H9 (cell line): ENCODE data around the gene TMEM41B. TPM values are rescaled to one million over a fixed set of nuclear protein-coding genes. Genes with fewer than 3 reads are reported as not detected.

Experiments used
- DNase-seq: peaks from one replicate; pipeline ENCODE4 v3.0.0-alpha.2; 2017
- H2AFZ ChIP-seq: one replicate; pipeline ENCODE4 v1.6.1; 2013; ENCODE audit warnings: mild to moderate bottlenecking, low read length, control low read depth, moderate library complexity
- H2AK5ac ChIP-seq: 2 replicates; pipeline ENCODE4 v1.6.1; 2013; ENCODE audit warnings: low read length, control low read depth, mixed read lengths; ENCODE audit not compliant: insufficient read length
- H2BK120ac ChIP-seq: one replicate; pipeline ENCODE4 v1.6.1; 2013; ENCODE audit warnings: low read depth, mild to moderate bottlenecking, low read length, control low read depth, inconsistent platforms; ENCODE audit not compliant: poor library complexity, severe bottlenecking
- H2BK12ac ChIP-seq: 2 replicates; pipeline ENCODE4 v1.6.1; 2013; ENCODE audit warnings: low read length, control low read depth, mixed read lengths, low read depth; ENCODE audit not compliant: insufficient read length
- H2BK15ac ChIP-seq: 2 replicates; pipeline ENCODE4 v1.6.1; 2013; ENCODE audit warnings: low read depth, low read length, control low read depth
- H2BK20ac ChIP-seq: one replicate; pipeline ENCODE4 v1.6.1; 2013; ENCODE audit warnings: low read depth, mild to moderate bottlenecking, low read length, control low read depth, inconsistent platforms; ENCODE audit not compliant: poor library complexity, severe bottlenecking
- H2BK5ac ChIP-seq: 2 replicates; pipeline ENCODE4 v1.6.1; 2013; ENCODE audit warnings: low read length, control low read depth, mixed read lengths; ENCODE audit not compliant: insufficient read length
- H3K14ac ChIP-seq: 2 replicates; pipeline ENCODE4 v1.6.1; 2013; ENCODE audit warnings: low read length, control low read depth; ENCODE audit not compliant: insufficient read depth
- H3K18ac ChIP-seq: 2 replicates; pipeline ENCODE4 v1.6.1; 2013; ENCODE audit warnings: low read depth, mild to moderate bottlenecking, mixed read lengths, low read length, control low read depth; ENCODE audit not compliant: insufficient read length
- H3K23ac ChIP-seq: 2 replicates; pipeline ENCODE4 v1.6.1; 2013; ENCODE audit warnings: low read length, control low read depth, mixed read lengths, low read depth; ENCODE audit not compliant: insufficient read length
- H3K23me2 ChIP-seq: 2 replicates; pipeline ENCODE4 v1.6.1; 2013; ENCODE audit warnings: low read depth, mild to moderate bottlenecking, mixed read lengths, low read length, control low read depth; ENCODE audit not compliant: insufficient read length, poor library complexity, severe bottlenecking
- H3K27ac ChIP-seq: 2 replicates; pipeline ENCODE4 v1.5.1; 2013; ENCODE audit warnings: low read length, control low read depth, mixed read lengths, low read depth; ENCODE audit not compliant: insufficient read length
- H3K27me3 ChIP-seq: 2 replicates; pipeline ENCODE4 v1.6.1; 2013; ENCODE audit warnings: low read length, control low read depth, inconsistent platforms; ENCODE audit not compliant: insufficient read depth
- H3K4ac ChIP-seq: 2 replicates; pipeline ENCODE4 v1.6.1; 2013; ENCODE audit warnings: low read depth, mild to moderate bottlenecking, control low read depth, inconsistent platforms, low read length, moderate library complexity
- H3K4me1 ChIP-seq: 2 replicates; pipeline ENCODE4 v1.6.1; 2013; ENCODE audit warnings: low read length, control low read depth, inconsistent platforms; ENCODE audit not compliant: insufficient read depth
- H3K4me2 ChIP-seq: 2 replicates; pipeline ENCODE4 v1.6.1; 2013; ENCODE audit warnings: low read length, control low read depth, mixed read lengths; ENCODE audit not compliant: insufficient read length, insufficient read depth
- H3K56ac ChIP-seq: 2 replicates; pipeline ENCODE4 v1.6.1; 2013; ENCODE audit warnings: low read depth, mild to moderate bottlenecking, mixed read lengths, low read length, control low read depth; ENCODE audit not compliant: insufficient read length
- H3K79me1 ChIP-seq: 2 replicates; pipeline ENCODE4 v1.6.1; 2013; ENCODE audit warnings: low read depth, mild to moderate bottlenecking, moderate library complexity, low read length, control low read depth, inconsistent platforms; ENCODE audit not compliant: insufficient read depth, poor library complexity, severe bottlenecking
- H3K79me2 ChIP-seq: 2 replicates; pipeline ENCODE4 v1.6.1; 2013; ENCODE audit warnings: low read length, control low read depth, inconsistent platforms; ENCODE audit not compliant: insufficient read depth
- H3K9ac ChIP-seq: 2 replicates; pipeline ENCODE4 v1.6.1; 2013; ENCODE audit warnings: low read length, control low read depth, mixed read lengths; ENCODE audit not compliant: insufficient read length; ENCODE audit errors: extremely low read depth
- H3K9me3 ChIP-seq: one replicate; pipeline ENCODE4 v1.6.1; 2013; ENCODE audit warnings: low read depth, low read length, inconsistent platforms; ENCODE audit not compliant: control insufficient read depth
- H3T11ph ChIP-seq: one replicate; pipeline ENCODE4 v1.6.1; 2013; ENCODE audit warnings: mild to moderate bottlenecking, low read length, control low read depth, inconsistent platforms
- H4K20me1 ChIP-seq: one replicate; pipeline ENCODE4 v1.6.1; 2013; ENCODE audit not compliant: control insufficient read depth, insufficient read length, insufficient read depth
- H4K5ac ChIP-seq: 2 replicates; pipeline ENCODE4 v1.6.1; 2013; ENCODE audit warnings: low read depth, mild to moderate bottlenecking, mixed read lengths, low read length, control low read depth; ENCODE audit not compliant: insufficient read length
- H4K8ac ChIP-seq: replicated peaks from 2 replicates; pipeline ENCODE4 v1.6.1; 2013; ENCODE audit warnings: low read length, control low read depth, mixed read lengths, low read depth; ENCODE audit not compliant: insufficient read length
- H4K91ac ChIP-seq: 2 replicates; pipeline ENCODE4 v1.6.1; 2013; ENCODE audit warnings: low read depth, mild to moderate bottlenecking, moderate library complexity, mixed read lengths, low read length, control low read depth; ENCODE audit not compliant: insufficient read length
- H3K27ac Mint-ChIP-seq, 3 experiments: 2 replicates in 2 of 3; 3 replicates in 1 of 3; pipeline ENCODE4 v1.8.0; 2020 to 2021; ENCODE audit warnings: mixed read lengths in 3 of 3, mild to moderate bottlenecking in 1 of 3, moderate library complexity in 1 of 3
- H3K27me3 Mint-ChIP-seq: 2 replicates; pipeline ENCODE4 v1.8.0; 2021; ENCODE audit warnings: low read depth, mild to moderate bottlenecking, moderate library complexity, mixed read lengths
- H3K36me3 Mint-ChIP-seq, 3 experiments: 2 replicates in 2 of 3; 3 replicates in 1 of 3; pipeline ENCODE4 v1.8.0; 2020 to 2021; ENCODE audit warnings: low read depth in 3 of 3, mixed read lengths in 3 of 3; ENCODE audit not compliant: insufficient read depth in 1 of 3
- H3K4me1 Mint-ChIP-seq, 2 experiments: 2 replicates each; pipeline ENCODE4 v1.8.0; 2020; ENCODE audit warnings: mixed read lengths in 2 of 2
- H3K4me3 Mint-ChIP-seq, 2 experiments: 2 replicates in 1 of 2; 3 replicates in 1 of 2; pipeline ENCODE4 v1.8.0; 2020 to 2021; ENCODE audit warnings: mild to moderate bottlenecking in 2 of 2, mixed read lengths in 2 of 2, moderate library complexity in 1 of 2
- H3K9me3 Mint-ChIP-seq, 2 experiments: 2 replicates in 1 of 2; 3 replicates in 1 of 2; pipeline ENCODE4 v1.8.0; 2020; ENCODE audit warnings: mild to moderate bottlenecking in 2 of 2, mixed read lengths in 2 of 2, moderate library complexity in 1 of 2
- CTCF ChIP-seq: fragments of 200-600 bp; sonication (generic); conservative IDR thresholded peaks from 3 replicates; pipeline ENCODE4 v1.8.0; 2021; ENCODE audit warnings: antibody characterized with exemption, mild to moderate bottlenecking
- WGBS: extraction: QIAGEN DNeasy Blood & Tissue Kit; methylation state at CpG from one replicate; pipeline ENCODE4 v1.1.7; 2013; ENCODE audit warnings: missing lambda C conversion rate, low lambda C conversion rate, mixed read lengths; ENCODE audit not compliant: insufficient read length; ENCODE audit errors: extremely low coverage; 5-methylcytosine and 5-hydroxymethylcytosine counted together
- total RNA-seq: library from RNA; stranded (reverse); gene quantifications from 2 replicates; pipeline ENCODE4 v1.2.1, GENCODE V29; 2021

TMEM41B gene
- total RNA-seq, 1 experiment from 2014 or later, result 48.7 TPM

- peak overlapping the region; percentile 65 for H4K5ac ChIP-seq
- no peak overlapping the region for H4K91ac ChIP-seq
- H2BK15ac ChIP-seq, result no peak overlapping the region
- H3K56ac ChIP-seq, result no peak overlapping the region
- peak overlapping the region; percentile 92 for H3K27ac ChIP-seq
- DNase-seq, result no peak
- H3K36me3 Mint-ChIP-seq, result peaks cover 4 to 13% (median 8%) of the 10 kb centered on the region in 3 experiments; a peak in 4 of 7 replicates
- H3K9ac ChIP-seq, result peak overlapping the region; percentile 86
- no CpG with 5 or more reads among the region's 16 CpGs for WGBS
- H3K4me1 Mint-ChIP-seq, result peaks cover 52% of the 10 kb centered on the region in 2 experiments
- H3K18ac ChIP-seq, result peak overlapping the region; percentile 70
- no peak overlapping the region for H2AFZ ChIP-seq
- H3K4me2 ChIP-seq, result peak overlapping the region; percentile 70
- H2BK20ac ChIP-seq, result no peak overlapping the region
- TF ChIP-seq CTCF, result no peak
- peaks cover 29% of the 10 kb centered on the region; the same call in 1 of the 2 replicates for H3K79me2 ChIP-seq
- H2BK12ac ChIP-seq, result no peak overlapping the region
- H2AK5ac ChIP-seq, result no peak overlapping the region
- no peak overlapping the region for H3K4ac ChIP-seq
- H4K8ac ChIP-seq, result no peak overlapping the region
- H3K4me3 Mint-ChIP-seq, result peak overlapping the region; percentile 80 to 99
- H3K4me1 ChIP-seq, result peaks cover 7% of the 10 kb centered on the region; the same call in 1 of the 2 replicates
- H3K23me2 ChIP-seq, result peaks cover 7% of the 10 kb centered on the region
- peak overlapping the region; percentile 98 to 99 (median 98) for H3K27ac Mint-ChIP-seq
- H3K14ac ChIP-seq, result peak overlapping the region; percentile 57; the same call in 1 of the 2 replicates
- H3K9me3 Mint-ChIP-seq, result no peaks in the 10 kb centered on the region
- H3K27me3 ChIP-seq, result no peaks in the 10 kb centered on the region
- no peaks in the 10 kb centered on the region for H4K20me1 ChIP-seq
- no peak overlapping the region for H2BK120ac ChIP-seq
- no peaks in the 10 kb centered on the region for H3K27me3 Mint-ChIP-seq
- no peak overlapping the region for H2BK5ac ChIP-seq
- H3T11ph ChIP-seq, result peak overlapping the region; percentile 48
- no peak overlapping the region for H3K23ac ChIP-seq
- H3K79me1 ChIP-seq, result peaks cover 4% of the 10 kb centered on the region
- no peaks in the 10 kb centered on the region for H3K9me3 ChIP-seq
Observed at GRCh38 chr11:9315078-9315688, 790 bp upstream of the TMEM41B start.
